AG09309 (cell line): ENCODE measurements around the gene SLC26A1.
"Not testable (repeated sequence)": the region's sequence is repeated elsewhere in the genome, so short reads cannot be mapped to it uniquely, and the experiment has no call there.

Source experiments
- DNase-seq: peaks from one replicate; pipeline ENCODE4 v3.0.0-alpha.2; 2010; ENCODE audit warnings: low read depth
- H3K4me3 ChIP-seq: 2 replicates; pipeline ENCODE4 v1.5.1; 2011; ENCODE audit warnings: mild to moderate bottlenecking, low read depth, low read length, moderate library complexity; ENCODE audit not compliant: control insufficient read depth
- TF ChIP-seq, protein P1 (sequence below): IDR thresholded peaks from 2 replicates; pipeline ENCODE4 v1.5.1; 2011; ENCODE audit warnings: mild to moderate bottlenecking, low read depth, low read length, inconsistent platforms; ENCODE audit not compliant: insufficient read depth, control insufficient read depth; ENCODE audit errors: missing control alignments

SLC26A1 gene

DNA sequence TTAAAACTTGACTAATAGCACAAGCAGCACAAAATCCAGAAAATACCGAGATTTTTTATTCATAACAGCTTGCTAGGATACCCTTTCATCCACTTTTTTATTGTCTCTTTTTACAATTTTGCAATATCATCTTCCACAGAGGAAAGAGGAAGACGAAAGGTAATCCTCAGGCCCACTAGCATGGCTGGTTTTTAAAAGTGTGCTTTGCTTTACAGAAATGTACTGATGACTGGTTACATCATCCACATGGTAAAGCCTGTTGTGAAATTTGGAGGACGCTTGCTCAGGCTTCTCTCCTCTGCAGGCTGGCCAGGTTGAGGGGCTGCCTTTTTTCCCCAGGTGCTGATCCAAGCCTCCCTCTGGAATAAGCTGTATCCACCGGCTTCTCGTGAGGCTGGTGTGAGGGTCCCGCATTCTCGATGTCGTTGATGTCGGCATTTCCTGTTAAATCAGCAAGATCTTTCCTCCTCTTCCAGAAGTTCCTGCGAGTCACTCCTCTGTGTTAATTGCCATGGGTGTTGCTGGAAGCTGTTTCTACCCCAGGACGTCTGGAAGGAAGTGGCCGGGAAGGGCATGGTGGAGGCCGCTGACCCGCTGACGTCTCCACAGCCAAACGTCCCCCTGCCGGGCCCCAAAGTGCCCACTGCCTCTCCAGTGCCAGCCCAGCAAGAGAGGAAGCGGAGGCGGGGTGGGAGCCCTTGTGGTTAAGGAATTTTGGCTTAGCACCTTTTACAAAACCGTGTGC, 14.1 kb downstream of the SLC26A1 start:
- TF ChIP-seq, protein P1, sequence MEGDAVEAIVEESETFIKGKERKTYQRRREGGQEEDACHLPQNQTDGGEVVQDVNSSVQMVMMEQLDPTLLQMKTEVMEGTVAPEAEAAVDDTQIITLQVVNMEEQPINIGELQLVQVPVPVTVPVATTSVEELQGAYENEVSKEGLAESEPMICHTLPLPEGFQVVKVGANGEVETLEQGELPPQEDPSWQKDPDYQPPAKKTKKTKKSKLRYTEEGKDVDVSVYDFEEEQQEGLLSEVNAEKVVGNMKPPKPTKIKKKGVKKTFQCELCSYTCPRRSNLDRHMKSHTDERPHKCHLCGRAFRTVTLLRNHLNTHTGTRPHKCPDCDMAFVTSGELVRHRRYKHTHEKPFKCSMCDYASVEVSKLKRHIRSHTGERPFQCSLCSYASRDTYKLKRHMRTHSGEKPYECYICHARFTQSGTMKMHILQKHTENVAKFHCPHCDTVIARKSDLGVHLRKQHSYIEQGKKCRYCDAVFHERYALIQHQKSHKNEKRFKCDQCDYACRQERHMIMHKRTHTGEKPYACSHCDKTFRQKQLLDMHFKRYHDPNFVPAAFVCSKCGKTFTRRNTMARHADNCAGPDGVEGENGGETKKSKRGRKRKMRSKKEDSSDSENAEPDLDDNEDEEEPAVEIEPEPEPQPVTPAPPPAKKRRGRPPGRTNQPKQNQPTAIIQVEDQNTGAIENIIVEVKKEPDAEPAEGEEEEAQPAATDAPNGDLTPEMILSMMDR, result no peak
- DNase-seq, result no peak
- H3K4me3 ChIP-seq, result no peak overlapping the region

DNA sequence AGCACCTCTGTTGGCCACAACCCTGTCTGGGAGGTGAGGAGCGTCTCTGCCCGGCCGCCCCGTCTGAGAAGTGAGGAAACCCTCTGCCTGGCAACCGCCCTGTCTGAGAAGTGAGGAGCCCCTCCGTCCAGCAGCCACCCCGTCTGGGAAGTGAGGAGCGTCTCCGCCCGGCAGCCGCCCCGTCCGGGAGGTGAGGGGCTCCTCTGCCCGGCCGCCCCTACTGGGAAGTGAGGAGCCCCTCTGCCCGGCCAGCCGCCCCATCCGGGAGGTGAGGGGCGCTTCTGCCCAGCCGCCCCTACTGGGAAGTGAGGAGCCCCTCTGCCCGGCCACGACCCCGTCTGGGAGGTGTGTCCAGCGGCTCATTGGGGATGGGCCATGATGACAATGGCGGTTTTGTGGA, 17.2 kb downstream of the SLC26A1 start:
- not testable (repeated sequence) for H3K4me3 ChIP-seq, DNase-seq

DNA sequence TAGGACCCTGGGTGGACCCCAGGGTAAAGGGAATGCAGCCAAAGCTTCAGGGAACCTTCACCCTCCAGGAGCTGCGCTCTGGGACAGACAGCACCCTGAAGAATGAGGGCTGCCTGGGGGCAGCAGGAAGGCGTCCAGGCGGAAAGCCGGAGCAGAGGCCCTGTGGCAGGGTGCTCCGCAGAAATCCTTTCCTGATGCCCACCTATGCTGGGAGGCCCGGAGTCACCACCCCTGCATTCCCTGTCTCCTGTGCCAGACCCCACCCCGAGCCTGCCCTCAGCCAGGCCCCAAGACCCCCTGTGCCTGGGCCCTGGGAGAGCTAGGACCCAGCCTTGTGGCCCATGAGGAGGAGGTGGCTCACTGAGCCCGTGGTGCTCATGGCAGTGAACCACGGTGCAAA, 18.5 kb downstream of the SLC26A1 start:
- DNase-seq, result no peak
- TF ChIP-seq, protein P1, result no peak
- H3K4me3 ChIP-seq, result no peak overlapping the region

- DNase-seq, result peak; percentile 18
- TF ChIP-seq, protein P1, result no peak
- H3K4me3 ChIP-seq, result peak within 1 kb of the TSS; percentile 69
Measured at GRCh38 chr4:973431-974397, 19.5 kb downstream of the SLC26A1 start, which contains the start of gene DGKQ. TSS of gene DGKQ (minus strand) at chr4:973569. CDS start at chr4:973482, 87 bp downstream.

DNA sequence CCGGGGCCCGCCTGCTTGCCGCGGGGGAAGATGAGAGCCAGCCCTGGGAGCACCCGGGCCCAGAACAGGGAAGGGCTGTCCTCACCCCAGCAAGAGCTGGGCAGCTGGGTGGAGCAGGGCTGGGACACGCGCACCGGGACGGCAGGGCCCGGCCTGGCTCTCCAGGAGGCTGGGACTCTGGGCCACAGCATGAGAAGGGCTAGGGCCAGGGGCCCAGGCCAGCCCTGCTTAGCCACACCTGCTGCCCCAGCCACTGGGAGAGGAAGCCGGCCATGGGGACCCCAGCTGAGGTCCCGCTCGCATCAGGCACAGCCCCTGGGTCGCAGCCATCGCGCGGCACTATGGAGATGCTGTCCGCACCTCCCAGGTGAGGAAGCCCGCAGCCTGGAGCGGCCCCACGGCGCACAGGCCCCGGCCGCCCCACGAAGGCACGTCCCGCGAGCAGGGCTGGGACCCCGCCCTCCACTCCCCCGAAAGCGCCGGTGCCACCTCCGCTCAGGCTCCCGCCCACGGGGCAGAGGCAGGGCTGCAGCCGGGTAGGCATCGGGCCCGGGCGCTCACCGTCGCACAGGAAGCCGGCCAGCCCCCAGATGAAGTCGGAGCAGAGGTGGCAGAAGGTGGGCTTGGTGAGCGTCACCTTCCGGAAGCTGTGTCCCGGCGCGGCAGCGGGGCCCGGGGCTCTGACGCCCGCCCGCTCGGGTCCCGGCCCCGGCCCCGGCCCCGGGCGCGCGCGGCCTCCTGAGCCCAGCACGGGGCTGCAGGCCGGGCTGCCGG, 20.4 kb downstream of the SLC26A1 start:
- peak overlapping the region; percentile 69 for H3K4me3 ChIP-seq
- TF ChIP-seq, protein P1, result no peak
- DNase-seq, result no peak

- DNase-seq, result no peak
- TF ChIP-seq, protein P1, result no peak
- peak overlapping the region; percentile 69 for H3K4me3 ChIP-seq
Measured at GRCh38 chr4:971666-972500, 21.3 kb downstream of the SLC26A1 start.
